ENCODE results near the gene ADCY4.

DNA sequence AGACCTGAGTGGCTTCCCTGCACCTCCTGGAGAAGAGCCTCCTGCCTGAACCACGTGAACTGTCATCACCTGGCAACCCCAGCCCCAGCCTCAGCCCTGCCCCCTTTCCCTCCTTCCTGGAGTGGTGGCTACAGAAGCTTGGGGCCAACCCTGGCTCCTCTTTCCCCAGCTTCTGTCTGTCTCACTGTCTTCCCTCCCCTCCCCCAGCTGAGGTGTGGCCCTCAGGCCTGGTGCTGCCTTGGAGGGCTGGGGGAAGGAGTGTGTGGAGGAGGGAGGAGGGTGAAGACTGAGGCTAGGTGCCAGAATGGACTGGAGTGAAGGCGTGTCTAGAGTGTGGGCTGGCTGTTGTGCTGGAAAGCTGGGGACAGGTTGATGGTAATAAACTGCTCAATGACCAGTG lies 42.8 kb upstream of the ADCY4 start:
- TF ChIP-seq CTCF (IDR thresholded peaks at IDR 0.05): no peak
- no peak for TF ChIP-seq POLR2A (IDR thresholded peaks at IDR 0.05)
- TF ChIP-seq POLR2AphosphoS5 (IDR thresholded peaks at IDR 0.05): no peak
- no peak for TF ChIP-seq EP300 (IDR thresholded peaks at IDR 0.05)

All from gastroesophageal sphincter (tissue), 3 donors.